Measurements from ENCODE around the gene FSTL5. TPM values are rescaled to one million over a fixed set of nuclear protein-coding genes. Genes with fewer than 3 reads are reported as not detected.
"Not testable (repeated sequence)": the region's sequence is repeated elsewhere in the genome, so short reads cannot be mapped to it uniquely, and the experiment has no call there.

FSTL5 gene
- total RNA-seq, 4 donors from 2014 or later, result 4.8 to 13.5 (median 7.1) TPM

DNA sequence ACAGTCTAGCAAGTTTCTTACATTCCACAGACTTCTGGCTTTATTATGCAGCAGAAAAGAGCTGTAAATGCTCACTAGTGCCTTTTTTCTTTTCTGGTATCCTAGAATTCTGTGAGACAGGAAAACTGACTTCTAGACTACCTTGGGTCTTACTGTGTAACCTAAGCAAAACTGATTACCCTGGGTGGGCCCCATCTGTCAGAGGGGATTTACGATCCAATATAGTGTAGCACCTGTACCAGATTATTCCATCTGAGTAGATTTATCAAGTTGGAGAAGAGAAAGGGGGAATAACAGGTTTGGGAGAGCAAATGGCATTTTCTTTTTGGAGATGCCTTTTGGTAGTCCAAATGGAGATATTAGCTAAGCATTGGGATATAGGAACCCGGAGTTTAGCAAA, 46.7 kb downstream of the FSTL5 start:
- DNase-seq (ENCODE audit: low spot score in 2 of 2), result no peak
- H3K4me3 ChIP-seq, result no peak overlapping the region
- 87% methylated on average over 2 of the region's 2 CpGs for WGBS, 2 donors
- no peaks in the 10 kb centered on the region for H3K36me3 ChIP-seq
- no peaks in the 10 kb centered on the region for H3K27me3 ChIP-seq
- TF ChIP-seq, protein P1, sequence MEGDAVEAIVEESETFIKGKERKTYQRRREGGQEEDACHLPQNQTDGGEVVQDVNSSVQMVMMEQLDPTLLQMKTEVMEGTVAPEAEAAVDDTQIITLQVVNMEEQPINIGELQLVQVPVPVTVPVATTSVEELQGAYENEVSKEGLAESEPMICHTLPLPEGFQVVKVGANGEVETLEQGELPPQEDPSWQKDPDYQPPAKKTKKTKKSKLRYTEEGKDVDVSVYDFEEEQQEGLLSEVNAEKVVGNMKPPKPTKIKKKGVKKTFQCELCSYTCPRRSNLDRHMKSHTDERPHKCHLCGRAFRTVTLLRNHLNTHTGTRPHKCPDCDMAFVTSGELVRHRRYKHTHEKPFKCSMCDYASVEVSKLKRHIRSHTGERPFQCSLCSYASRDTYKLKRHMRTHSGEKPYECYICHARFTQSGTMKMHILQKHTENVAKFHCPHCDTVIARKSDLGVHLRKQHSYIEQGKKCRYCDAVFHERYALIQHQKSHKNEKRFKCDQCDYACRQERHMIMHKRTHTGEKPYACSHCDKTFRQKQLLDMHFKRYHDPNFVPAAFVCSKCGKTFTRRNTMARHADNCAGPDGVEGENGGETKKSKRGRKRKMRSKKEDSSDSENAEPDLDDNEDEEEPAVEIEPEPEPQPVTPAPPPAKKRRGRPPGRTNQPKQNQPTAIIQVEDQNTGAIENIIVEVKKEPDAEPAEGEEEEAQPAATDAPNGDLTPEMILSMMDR (IDR thresholded peaks at IDR 0.05), result no peak
- no peaks in the 10 kb centered on the region for H3K4me1 ChIP-seq
- H3K9me3 ChIP-seq, result no peaks in the 10 kb centered on the region
- no peak overlapping the region for H3K27ac ChIP-seq

DNA sequence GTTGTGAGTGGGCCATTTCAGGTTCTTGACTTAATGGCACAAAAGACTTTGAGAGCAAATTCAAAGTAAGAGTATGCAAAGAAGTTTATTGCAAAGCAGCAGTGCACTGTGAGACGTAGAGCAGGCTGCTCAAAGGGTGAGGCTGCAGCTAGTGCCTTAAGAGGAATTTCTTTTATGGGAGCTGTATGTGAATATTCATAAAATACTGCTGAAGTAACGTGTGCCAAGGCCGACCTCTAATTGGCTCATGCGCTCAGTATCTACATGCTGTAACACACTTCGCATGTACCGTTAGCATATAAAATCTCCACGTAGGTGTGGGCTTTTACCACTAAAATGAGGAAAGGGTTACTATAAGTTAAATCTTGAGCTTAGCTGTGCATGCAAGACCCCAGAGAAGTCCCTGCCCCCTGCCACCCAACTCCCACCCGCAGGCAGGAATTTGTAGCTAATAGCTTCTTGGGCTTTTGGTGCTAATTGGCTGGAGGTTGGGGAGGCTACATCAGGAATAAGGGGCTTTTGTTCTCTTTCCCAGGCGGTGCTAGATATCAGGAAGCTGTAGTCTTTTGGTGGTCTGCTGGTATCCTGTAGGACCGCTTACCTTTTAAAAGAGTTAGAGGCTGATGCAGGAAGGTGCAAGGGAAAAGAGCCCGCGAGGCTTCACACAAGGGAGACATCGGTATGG, 47.6 kb downstream of the FSTL5 start:
- no peak for DNase-seq (ENCODE audit: low spot score in 2 of 2)
- 37 to 40% methylated on average over 13 of the region's 13 CpGs for WGBS, 2 donors
- no peaks in the 10 kb centered on the region for H3K36me3 ChIP-seq
- no peaks in the 10 kb centered on the region for H3K4me1 ChIP-seq
- H3K27ac ChIP-seq, result no peak overlapping the region
- TF ChIP-seq EP300 (IDR thresholded peaks at IDR 0.05), result no peak
- TF ChIP-seq, protein P1 (IDR thresholded peaks at IDR 0.05), result no peak
- no peak for TF ChIP-seq POLR2A (IDR thresholded peaks at IDR 0.05)
- peak overlapping the region in 1 of 4 donors; percentile 12 for H3K4me3 ChIP-seq
- no peaks in the 10 kb centered on the region for H3K27me3 ChIP-seq
- no peaks in the 10 kb centered on the region for H3K9me3 ChIP-seq

DNA sequence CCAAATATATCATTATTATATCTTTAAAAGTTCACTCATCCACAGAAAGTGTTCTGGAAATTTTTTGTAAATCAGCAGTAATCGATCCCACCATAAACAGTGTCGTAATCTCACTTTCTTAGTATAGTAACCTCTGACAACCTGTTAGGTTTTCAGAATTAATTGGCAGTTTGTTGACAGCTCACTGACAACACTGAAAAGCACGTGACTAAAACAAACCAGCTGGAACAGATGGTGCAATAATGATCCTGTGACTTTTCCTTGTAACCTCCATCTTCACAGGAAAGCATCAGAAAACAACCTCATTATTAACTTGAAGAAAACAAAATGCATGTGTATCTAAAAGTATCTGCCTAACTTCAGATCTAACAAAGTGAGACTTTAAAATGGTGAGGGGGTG, 48.5 kb downstream of the FSTL5 start:
- no peak for DNase-seq (ENCODE audit: low spot score in 2 of 2)
- TF ChIP-seq EP300 (IDR thresholded peaks at IDR 0.05) (no peak), POLR2A (IDR thresholded peaks at IDR 0.05) (no peak)
- TF ChIP-seq, protein P1 (IDR thresholded peaks at IDR 0.05), result no peak
- Histone ChIP-seq H3K4me3 (no peak overlapping the region), H3K4me1 (no peaks in the 10 kb centered on the region), H3K9me3 (no peaks in the 10 kb centered on the region), H3K27me3 (no peaks in the 10 kb centered on the region), H3K27ac (no peak overlapping the region), H3K36me3 (no peaks in the 10 kb centered on the region)
- WGBS, 2 donors, result 49 to 52% methylated on average over 3 of the region's 3 CpGs

DNA sequence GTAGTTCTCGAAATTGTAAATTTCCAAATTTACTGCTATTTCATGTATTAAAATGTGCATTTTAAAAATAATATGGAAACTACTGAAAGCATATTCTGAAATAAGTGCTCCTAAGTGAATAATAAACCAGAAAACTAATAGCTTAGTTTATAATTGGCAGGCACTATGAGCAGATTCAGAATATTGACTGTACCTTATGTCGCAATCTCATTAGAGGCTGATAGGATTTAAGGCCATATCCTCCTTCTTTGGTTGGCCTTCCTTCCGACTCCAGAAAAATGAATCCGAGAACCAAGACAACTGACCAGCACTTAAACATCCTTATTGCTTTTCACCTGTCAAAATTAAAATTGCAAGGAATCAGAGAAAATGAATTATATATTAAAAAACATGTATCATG, 52.7 kb downstream of the FSTL5 start:
- no peaks in the 10 kb centered on the region for H3K27me3 ChIP-seq
- WGBS, 2 donors, result 93 to 95% methylated on average over 4 of the region's 4 CpGs
- no peak overlapping the region for H3K27ac ChIP-seq
- TF ChIP-seq, protein P1 (IDR thresholded peaks at IDR 0.05), result no peak
- TF ChIP-seq POLR2A (IDR thresholded peaks at IDR 0.05) (no peak), EP300 (IDR thresholded peaks at IDR 0.05) (no peak)
- no peak overlapping the region for H3K4me3 ChIP-seq
- DNase-seq (ENCODE audit: low spot score in 2 of 2), result no peak
- no peaks in the 10 kb centered on the region for H3K9me3 ChIP-seq
- H3K36me3 ChIP-seq, result no peaks in the 10 kb centered on the region
- no peaks in the 10 kb centered on the region for H3K4me1 ChIP-seq

DNA sequence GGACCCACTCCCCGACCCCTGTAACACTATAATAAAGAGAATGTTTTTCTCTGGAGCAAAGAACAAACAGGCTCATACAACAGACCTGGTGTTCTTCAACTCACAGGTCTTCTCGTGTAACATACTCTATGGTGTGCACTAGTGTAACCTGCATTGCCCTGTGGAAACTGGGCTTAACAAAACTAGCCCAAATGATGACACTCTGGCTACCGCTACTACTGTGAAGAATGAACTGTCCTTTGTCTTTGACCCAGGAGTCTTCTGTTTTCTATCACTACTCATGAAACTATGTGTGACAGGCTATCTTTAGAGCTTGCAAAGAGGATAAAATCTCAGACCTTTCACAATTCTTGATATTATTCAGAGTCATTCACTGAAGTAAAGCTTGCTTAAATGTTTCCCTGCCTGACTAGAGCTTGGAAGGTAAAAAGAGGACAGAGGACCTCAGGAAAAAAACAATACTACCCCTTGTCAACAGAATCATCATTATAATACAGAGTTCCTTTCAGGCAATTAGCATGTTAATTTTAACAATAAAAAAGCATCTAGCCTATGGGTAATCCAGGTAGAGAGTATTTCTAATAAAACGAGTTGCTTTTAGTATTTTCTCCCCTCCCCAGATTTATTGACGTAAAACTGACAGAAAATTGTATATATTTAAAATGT, 59.2 kb downstream of the FSTL5 start:
- H3K27me3 ChIP-seq, result no peaks in the 10 kb centered on the region
- no peaks in the 10 kb centered on the region for H3K4me1 ChIP-seq
- no peak for TF ChIP-seq POLR2A (IDR thresholded peaks at IDR 0.05)
- TF ChIP-seq, protein P1 (IDR thresholded peaks at IDR 0.05), result no peak
- no peak for TF ChIP-seq EP300 (IDR thresholded peaks at IDR 0.05)
- peaks cover 0 to 10% (median 0%) of the 10 kb centered on the region in 4 donors for H3K9me3 ChIP-seq
- no peak for DNase-seq (ENCODE audit: low spot score in 2 of 2)
- 67 to 68% methylated on average over 5 of the region's 5 CpGs for WGBS, 2 donors
- no peaks in the 10 kb centered on the region for H3K36me3 ChIP-seq
- H3K4me3 ChIP-seq, result no peak overlapping the region
- no peak overlapping the region for H3K27ac ChIP-seq

DNA sequence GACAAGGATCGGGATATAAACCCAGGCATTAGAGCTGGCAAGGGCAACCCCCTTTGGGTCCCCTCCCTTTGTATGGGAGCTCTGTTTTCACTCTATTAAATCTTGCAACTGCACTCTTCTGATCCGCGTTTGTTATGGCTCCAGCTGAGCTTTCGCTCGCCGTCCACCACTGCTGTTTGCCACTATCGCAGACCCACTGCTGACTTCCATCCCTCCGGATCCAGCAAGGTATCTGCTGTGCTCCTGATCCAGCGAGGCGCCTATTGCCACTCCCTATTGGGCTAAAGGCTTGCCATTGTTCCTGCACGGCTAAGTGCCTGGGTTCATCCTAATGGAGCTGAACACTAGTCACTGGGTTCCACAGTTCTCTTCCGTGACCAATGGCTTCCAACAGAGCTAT, 59.9 kb downstream of the FSTL5 start:
- H3K4me1 ChIP-seq; H3K27me3 ChIP-seq; H3K27ac ChIP-seq; H3K36me3 ChIP-seq; DNase-seq (ENCODE audit: low spot score in 2 of 2); H3K9me3 ChIP-seq; H3K4me3 ChIP-seq: not testable (repeated sequence)
- 96 to 97% methylated on average over 12 of the region's 12 CpGs for WGBS, 2 donors
